G401.6 (cell line): Measurements from ENCODE around the gene CNTN4.
"Not testable (repeated sequence)": the region's sequence is repeated elsewhere in the genome, so short reads cannot be mapped to it uniquely, and the experiment has no call there.

Source experiments
- FAIRE-seq: peaks from 2 replicates; lab custom pipeline; 2012; peaks lifted over from hg19 to GRCh38; lab: Jason Lieb, UNC

The CNTN4 gene

GRCh38 chr3:2807514-2807913, 708.8 kb downstream of the CNTN4 start:
- FAIRE-seq: no peak

- no peak for FAIRE-seq
Measured at GRCh38 chr3:2810723-2811122, 712.1 kb downstream of the CNTN4 start.

GRCh38 chr3:2819571-2819970, 720.9 kb downstream of the CNTN4 start:
- FAIRE-seq: no peak

- FAIRE-seq: not testable (repeated sequence)
Measured at GRCh38 chr3:2820982-2821381, 722.3 kb downstream of the CNTN4 start.

- FAIRE-seq: no peak
Measured at GRCh38 chr3:2822611-2823010, 723.9 kb downstream of the CNTN4 start.

- no peak for FAIRE-seq
Measured at GRCh38 chr3:2823031-2823430, 724.4 kb downstream of the CNTN4 start.

- FAIRE-seq: no peak
Measured at GRCh38 chr3:2823437-2824211, 725.0 kb downstream of the CNTN4 start.

- no peak for FAIRE-seq
Measured at GRCh38 chr3:2826036-2826435, 727.4 kb downstream of the CNTN4 start.

GRCh38 chr3:2826453-2826852, 727.8 kb downstream of the CNTN4 start:
- FAIRE-seq: no peak

GRCh38 chr3:2837239-2837638, 738.6 kb downstream of the CNTN4 start:
- FAIRE-seq: no peak

- FAIRE-seq: no peak
Measured at GRCh38 chr3:2837910-2838309, 739.2 kb downstream of the CNTN4 start.

GRCh38 chr3:2838546-2839157, 740.0 kb downstream of the CNTN4 start:
- no peak for FAIRE-seq

GRCh38 chr3:2839876-2840275, 741.2 kb downstream of the CNTN4 start:
- FAIRE-seq: no peak

GRCh38 chr3:2847062-2847841, 748.6 kb downstream of the CNTN4 start:
- no peak for FAIRE-seq

GRCh38 chr3:2849092-2849491, 750.4 kb downstream of the CNTN4 start:
- FAIRE-seq: no peak

- no peak for FAIRE-seq
Measured at GRCh38 chr3:2850701-2851100, 752.0 kb downstream of the CNTN4 start.

GRCh38 chr3:2851361-2851760, 752.7 kb downstream of the CNTN4 start:
- FAIRE-seq: no peak

GRCh38 chr3:2851835-2852234, 753.2 kb downstream of the CNTN4 start:
- no peak for FAIRE-seq

GRCh38 chr3:2853651-2854050, 755.0 kb downstream of the CNTN4 start:
- no peak for FAIRE-seq

- FAIRE-seq: no peak
Measured at GRCh38 chr3:2856138-2857133, 757.8 kb downstream of the CNTN4 start.

GRCh38 chr3:2860626-2861025, 762.0 kb downstream of the CNTN4 start:
- FAIRE-seq: no peak

- FAIRE-seq: no peak
Measured at GRCh38 chr3:2861120-2861519, 762.5 kb downstream of the CNTN4 start.
